ENCODE measurements around the gene CFAP61. TPM values are rescaled to one million over a fixed set of nuclear protein-coding genes. Genes with fewer than 3 reads are reported as not detected.

Gene CFAP61
- total RNA-seq, 1 donor from 2014 or later, result not detected

GRCh38 chr20:20334489-20334888 is 282.2 kb downstream of the CFAP61 start:
- no peak for TF ChIP-seq CTCF (IDR thresholded peaks at IDR 0.05)
- no peaks in the 10 kb centered on the region for H3K9me3 ChIP-seq

GRCh38 chr20:20338133-20338730 is 285.9 kb downstream of the CFAP61 start:
- no peaks in the 10 kb centered on the region for H3K36me3 ChIP-seq
- no peak for DNase-seq (ENCODE audit: low spot score in 2 of 2)
- H3K4me3 ChIP-seq, result no peak overlapping the region
- intact Hi-C loops (cut with DNase I), result no loop called here
- TF ChIP-seq CTCF (IDR thresholded peaks at IDR 0.05), result no peak
- H3K9me3 ChIP-seq, result no peaks in the 10 kb centered on the region
- H3K4me1 ChIP-seq, result no peaks in the 10 kb centered on the region
- no peak overlapping the region for H3K27ac ChIP-seq
- H3K27me3 ChIP-seq, result no peaks in the 10 kb centered on the region

More at GRCh38 chr20:20334489-20334888, 282.2 kb downstream of the CFAP61 start:
- H3K27ac ChIP-seq, result no peak overlapping the region
- H3K27me3 ChIP-seq, result no peaks in the 10 kb centered on the region
- no peaks in the 10 kb centered on the region for H3K4me1 ChIP-seq
- intact Hi-C loops (cut with DNase I), result no loop called here
- H3K36me3 ChIP-seq, result no peaks in the 10 kb centered on the region
- no peak overlapping the region for H3K4me3 ChIP-seq
- no peak for DNase-seq (ENCODE audit: low spot score in 2 of 2)

- Histone ChIP-seq H3K27me3 (no peaks in the 10 kb centered on the region), H3K27ac (no peak overlapping the region), H3K36me3 (no peaks in the 10 kb centered on the region), H3K4me3 (no peak overlapping the region), H3K4me1 (no peaks in the 10 kb centered on the region), H3K9me3 (no peaks in the 10 kb centered on the region)
- intact Hi-C loops (cut with DNase I), result no loop called here
- TF ChIP-seq CTCF (IDR thresholded peaks at IDR 0.05), result no peak
- no peak for DNase-seq (ENCODE audit: low spot score in 2 of 2)
These were observed 288.1 kb downstream of the CFAP61 start for GRCh38 chr20:20340443-20340842.

DNA sequence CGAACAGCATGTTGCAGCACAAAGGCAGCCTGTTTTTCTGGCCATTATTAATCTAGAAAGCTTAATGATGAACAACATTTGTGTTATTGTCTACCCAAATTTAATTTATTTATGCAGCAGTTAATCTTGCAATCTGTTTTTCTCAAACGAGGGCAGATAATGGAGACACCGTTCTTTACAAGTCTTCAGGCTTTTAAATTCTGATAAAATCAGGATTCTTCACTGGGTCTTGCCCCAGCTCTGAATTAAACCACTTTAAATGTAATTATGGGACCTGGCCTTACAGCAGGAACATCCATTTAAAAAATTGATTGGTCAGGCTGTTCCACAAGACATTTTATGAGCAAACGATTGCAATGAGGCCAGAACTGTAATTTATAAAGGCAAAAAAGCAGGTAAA is 289.0 kb downstream of the CFAP61 start:
- intact Hi-C loops (cut with DNase I), result no loop called here

DNA sequence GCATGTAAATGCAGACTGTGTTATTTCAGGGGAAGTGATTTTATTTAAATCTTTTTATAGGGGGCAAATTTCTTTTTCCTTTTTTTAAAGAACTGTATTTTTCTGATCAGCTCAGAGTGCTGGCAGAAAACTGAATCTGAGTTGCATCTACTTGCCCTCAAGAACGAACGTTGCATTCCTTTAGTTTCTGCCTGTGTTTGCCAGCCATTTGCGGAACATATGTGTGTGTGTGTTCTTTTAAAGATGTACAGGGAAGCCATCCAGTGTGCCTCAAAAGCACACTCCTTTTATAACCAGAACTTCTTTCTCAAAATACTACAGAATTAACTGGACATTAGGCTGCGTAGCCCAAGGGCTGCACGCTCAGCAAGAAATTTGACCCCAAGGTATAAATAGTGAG is 289.7 kb downstream of the CFAP61 start:
- H3K27me3 ChIP-seq, result no peaks in the 10 kb centered on the region
- H3K27ac ChIP-seq, result no peak overlapping the region
- H3K9me3 ChIP-seq, result no peaks in the 10 kb centered on the region
- no peaks in the 10 kb centered on the region for H3K4me1 ChIP-seq
- DNase-seq (ENCODE audit: low spot score in 2 of 2), result no peak
- no peak overlapping the region for H3K4me3 ChIP-seq
- no peak for TF ChIP-seq CTCF (IDR thresholded peaks at IDR 0.05)
- intact Hi-C loops (cut with DNase I), result no loop called here
- no peaks in the 10 kb centered on the region for H3K36me3 ChIP-seq

More for the DNA sequence above, 289.0 kb downstream of the CFAP61 start:
- H3K4me1 ChIP-seq, result no peaks in the 10 kb centered on the region
- H3K27me3 ChIP-seq, result no peaks in the 10 kb centered on the region
- no peak for TF ChIP-seq CTCF (IDR thresholded peaks at IDR 0.05)
- no peak overlapping the region for H3K4me3 ChIP-seq
- no peak overlapping the region for H3K27ac ChIP-seq
- no peak for DNase-seq (ENCODE audit: low spot score in 2 of 2)
- no peaks in the 10 kb centered on the region for H3K9me3 ChIP-seq
- no peaks in the 10 kb centered on the region for H3K36me3 ChIP-seq

GRCh38 chr20:20343932-20344331 is 291.6 kb downstream of the CFAP61 start:
- peaks cover 0 to 8% of the 10 kb centered on the region in 2 donors for H3K9me3 ChIP-seq
- intact Hi-C loops (cut with DNase I), result no loop called here
- DNase-seq (ENCODE audit: low spot score in 2 of 2), result no peak
- H3K27me3 ChIP-seq, result no peaks in the 10 kb centered on the region
- H3K4me3 ChIP-seq, result no peak overlapping the region
- no peaks in the 10 kb centered on the region for H3K4me1 ChIP-seq
- no peaks in the 10 kb centered on the region for H3K36me3 ChIP-seq
- no peak overlapping the region for H3K27ac ChIP-seq
- no peak for TF ChIP-seq CTCF (IDR thresholded peaks at IDR 0.05)

Data from ascending aorta (tissue), 2 donors.